Measurements from ENCODE around the gene DIAPH1.

Gene DIAPH1

DNA sequence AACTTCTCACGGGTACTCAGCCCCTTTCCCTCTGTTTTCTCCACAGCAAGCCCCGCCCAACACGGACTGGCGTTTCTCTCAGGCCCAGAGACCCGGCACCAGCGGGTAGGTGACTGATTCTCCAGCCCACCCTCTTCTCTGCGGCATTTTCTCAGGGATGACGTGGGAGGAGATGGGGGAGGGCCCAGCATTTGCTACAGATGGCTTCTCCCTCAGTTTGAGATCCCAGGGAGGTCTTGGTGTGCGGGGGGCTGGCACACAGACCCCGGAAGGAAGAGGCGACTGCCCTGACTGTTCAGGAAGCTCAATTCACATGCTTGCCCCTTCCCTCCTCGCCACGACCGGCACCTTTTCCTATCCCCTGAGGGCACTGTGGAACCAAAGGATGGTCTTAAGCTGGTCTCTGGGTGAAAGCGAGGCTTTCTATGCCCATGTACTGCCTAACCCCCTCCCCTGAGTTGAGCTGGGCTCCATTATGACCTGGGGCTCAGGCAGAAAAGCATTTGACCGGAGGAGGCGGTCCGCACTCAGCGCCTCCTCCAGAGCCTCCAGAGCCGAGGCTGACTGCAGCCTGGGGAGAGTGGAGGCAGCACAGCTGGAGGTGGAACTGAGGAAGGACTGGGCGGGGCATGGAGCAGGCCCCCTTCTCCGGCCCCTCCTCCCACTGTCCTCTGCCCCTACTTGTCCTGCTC, 123.9 kb downstream of the DIAPH1 start:
- DNase-seq, result no peak

DNA sequence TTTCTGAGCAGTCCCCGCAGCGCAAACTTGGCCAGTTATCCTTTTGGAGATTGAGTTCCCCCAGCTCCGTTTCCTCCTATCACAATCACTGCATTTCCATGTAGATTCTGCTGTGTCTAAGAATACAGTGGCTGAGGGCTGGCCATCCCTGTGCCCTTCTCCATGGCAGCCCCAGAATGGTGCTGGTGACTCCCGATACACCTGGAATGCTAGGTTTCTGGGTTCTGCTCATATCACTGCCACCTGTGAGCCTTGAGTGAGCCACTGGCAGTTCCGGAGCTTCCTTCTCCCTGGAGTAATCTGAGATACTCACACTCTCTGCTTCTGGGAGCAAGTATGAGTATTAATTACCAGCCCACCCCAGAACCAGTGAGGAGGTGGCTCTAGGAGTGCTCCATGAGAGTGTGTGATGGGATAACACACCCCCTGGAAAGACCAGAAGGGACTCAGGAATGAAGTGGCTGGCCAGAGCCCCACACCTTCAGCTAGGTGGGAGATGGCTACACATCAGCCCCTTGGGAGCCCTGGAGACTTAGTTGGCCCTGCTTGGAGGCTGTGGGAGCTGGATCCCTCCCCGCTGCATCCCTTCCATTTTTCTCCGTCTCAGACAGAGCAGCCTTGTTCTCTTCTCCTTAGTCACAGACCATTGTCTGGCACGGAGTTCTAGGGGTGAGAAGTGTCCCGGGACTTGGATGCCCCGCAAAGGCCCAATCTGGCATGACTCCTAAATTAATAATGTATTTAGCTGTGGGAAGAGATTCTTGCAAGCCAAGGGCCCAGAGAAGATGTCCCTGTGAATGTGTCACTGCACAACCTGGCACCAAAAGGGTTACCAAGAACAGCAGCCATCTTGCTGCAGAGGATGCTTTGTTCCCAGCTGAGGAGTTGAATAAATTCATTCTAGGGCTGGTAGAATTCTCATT, 125.0 kb downstream of the DIAPH1 start:
- DNase-seq, result no peak

- DNase-seq, result no peak
Measured at GRCh38 chr5:141492168-141492885, 126.5 kb downstream of the DIAPH1 start.

- DNase-seq, result no peak
Measured at GRCh38 chr5:141491323-141492167, 127.3 kb downstream of the DIAPH1 start.

GRCh38 chr5:141490771-141491170, 128.0 kb downstream of the DIAPH1 start:
- no peak for DNase-seq

GRCh38 chr5:141490271-141490670, 128.5 kb downstream of the DIAPH1 start:
- DNase-seq, result no peak

- no peak for DNase-seq
Measured at GRCh38 chr5:141489841-141490240, 129.0 kb downstream of the DIAPH1 start.

- DNase-seq, result no peak
Measured at GRCh38 chr5:141488591-141489561, 129.9 kb downstream of the DIAPH1 start, which contains the start of gene PCDHGC5. TSS of gene PCDHGC5 (plus strand) at chr5:141489081. CDS start at chr5:141489241, 160 bp downstream.

GRCh38 chr5:141487131-141487530, 131.7 kb downstream of the DIAPH1 start:
- DNase-seq, result no peak

DNA sequence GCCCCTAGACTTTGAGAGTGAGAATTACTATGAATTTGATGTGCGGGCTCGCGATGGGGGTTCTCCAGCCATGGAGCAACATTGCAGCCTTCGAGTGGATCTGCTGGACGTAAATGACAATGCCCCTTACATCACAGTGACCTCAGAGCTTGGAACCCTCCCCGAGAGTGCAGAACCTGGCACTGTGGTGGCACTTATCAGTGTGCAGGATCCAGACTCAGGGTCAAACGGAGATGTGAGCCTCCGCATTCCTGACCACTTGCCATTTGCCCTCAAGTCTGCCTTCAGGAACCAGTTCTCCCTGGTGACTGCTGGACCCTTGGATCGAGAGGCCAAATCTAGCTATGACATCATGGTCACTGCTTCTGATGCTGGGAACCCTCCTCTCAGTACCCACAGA, 132.7 kb downstream of the DIAPH1 start:
- no peak for DNase-seq

- no peak for DNase-seq
Measured at GRCh38 chr5:141485321-141486055, 133.3 kb downstream of the DIAPH1 start.

GRCh38 chr5:141484641-141485311, 134.0 kb downstream of the DIAPH1 start, which contains the start of gene PCDHGC4:
TSS of gene PCDHGC4 (plus strand) at chr5:141485030. CDS start at chr5:141485174, 144 bp downstream.
- DNase-seq, result no peak

DNA sequence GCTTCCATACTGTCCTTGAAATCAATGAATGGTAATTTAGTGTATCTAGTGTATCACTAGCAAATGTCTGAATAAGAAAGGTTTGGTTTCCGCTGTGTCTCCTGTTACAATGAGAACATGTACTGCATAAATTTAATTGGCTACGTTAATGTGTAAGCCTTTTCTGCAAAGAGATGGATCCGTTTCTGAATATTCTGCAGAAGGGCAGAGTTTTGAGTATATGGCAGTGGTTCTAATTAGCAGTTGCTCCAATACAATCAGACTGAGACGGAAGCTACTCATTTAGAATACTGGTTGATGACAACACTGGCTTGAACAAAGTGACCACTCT, 134.5 kb downstream of the DIAPH1 start:
- no peak for DNase-seq

DNA sequence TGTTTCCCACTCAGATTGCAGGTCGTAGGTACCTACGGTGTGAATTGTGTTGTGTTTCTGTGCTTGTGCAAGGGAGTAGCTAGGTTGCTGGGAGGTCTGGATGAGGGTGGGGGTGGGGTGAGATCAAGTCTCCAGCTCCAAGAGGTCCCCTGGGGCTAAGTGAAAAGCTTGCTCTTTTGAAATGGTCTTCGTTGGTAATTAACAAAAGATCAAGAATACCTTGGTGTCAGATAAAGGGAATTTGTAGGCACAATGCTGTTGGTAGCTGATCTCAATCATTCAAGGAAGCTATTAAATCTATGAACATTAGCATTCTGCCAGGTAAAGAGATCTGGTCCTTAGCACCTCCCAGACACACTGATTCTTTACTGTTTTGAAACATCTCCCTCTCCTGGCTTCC, 134.9 kb downstream of the DIAPH1 start:
- DNase-seq, result no peak

DNA sequence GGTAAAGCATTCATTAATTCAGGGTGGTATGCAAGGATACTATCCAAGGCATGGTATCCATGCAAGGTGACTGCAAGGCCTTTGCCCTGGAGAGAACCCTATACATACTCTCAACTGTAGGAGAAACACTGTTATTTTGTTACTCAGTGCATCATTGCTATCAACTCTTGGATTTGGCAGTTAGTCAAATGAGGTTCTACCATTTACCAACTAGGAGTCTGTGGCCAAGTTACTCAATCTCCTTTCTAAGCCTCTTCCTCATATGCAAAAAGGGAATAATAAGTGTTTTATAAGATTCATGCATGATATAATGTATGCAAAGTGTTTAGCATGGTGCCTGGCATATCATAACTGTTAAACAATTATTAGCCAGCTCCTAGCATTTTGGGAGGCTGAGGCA, 139.0 kb downstream of the DIAPH1 start:
- DNase-seq, result no peak

DNA sequence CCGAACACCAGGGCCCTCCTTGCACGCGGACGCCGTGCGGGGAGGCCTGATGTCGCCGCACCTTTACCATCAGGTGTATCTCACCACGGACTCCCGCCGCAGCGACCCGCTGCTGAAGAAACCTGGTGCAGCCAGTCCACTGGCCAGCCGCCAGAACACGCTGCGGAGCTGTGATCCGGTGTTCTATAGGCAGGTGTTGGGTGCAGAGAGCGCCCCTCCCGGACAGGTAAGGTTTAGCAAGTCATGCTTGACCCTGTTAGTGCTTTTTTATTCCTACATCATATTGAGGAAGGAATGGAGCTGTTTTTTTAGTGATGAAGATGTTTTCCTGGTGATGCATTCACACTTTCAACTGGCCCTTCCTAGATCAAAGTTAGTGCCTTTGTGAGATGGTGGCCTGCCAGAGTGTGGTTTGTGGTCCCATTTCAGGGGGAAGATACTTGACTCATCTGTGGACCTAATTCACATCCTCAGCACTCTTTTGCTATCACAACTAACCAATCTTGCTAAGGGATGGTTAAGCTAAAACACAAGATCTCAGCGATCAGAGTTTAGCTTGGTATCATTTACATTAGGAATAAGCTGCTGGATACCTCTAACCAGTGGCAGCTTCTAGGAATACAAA, 140.4 kb downstream of the DIAPH1 start:
- DNase-seq, result no peak

GRCh38 chr5:141477815-141478214, 141.0 kb downstream of the DIAPH1 start:
- no peak for DNase-seq

DNA sequence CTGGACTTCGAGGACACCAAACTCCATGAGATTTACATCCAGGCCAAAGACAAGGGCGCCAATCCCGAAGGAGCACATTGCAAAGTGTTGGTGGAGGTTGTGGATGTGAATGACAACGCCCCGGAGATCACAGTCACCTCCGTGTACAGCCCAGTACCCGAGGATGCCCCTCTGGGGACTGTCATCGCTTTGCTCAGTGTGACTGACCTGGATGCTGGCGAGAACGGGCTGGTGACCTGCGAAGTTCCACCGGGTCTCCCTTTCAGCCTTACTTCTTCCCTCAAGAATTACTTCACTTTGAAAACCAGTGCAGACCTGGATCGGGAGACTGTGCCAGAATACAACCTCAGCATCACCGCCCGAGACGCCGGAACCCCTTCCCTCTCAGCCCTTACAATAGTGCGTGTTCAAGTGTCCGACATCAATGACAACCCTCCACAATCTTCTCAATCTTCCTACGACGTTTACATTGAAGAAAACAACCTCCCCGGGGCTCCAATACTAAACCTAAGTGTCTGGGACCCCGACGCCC, 141.7 kb downstream of the DIAPH1 start:
- DNase-seq, result no peak

All from NCI-H1048 (cell line).